IMR-90 (cell line): ENCODE data around the gene CYP26B1.

Source experiments
- CHD1 ChIP-seq: IDR thresholded peaks from 2 replicates; pipeline ENCODE4 v1.6.1; 2012; ENCODE audit warnings: low read depth, low read length, improper control_type of control experiment
- CTCF ChIP-seq: conservative IDR thresholded peaks from 2 replicates; pipeline ENCODE4 v1.5.1; 2012; ENCODE audit warnings: mild to moderate bottlenecking, low read depth, low read length, improper control_type of control experiment
- ELK1 ChIP-seq: fragments of 150-350 bp; IDR thresholded peaks from 2 replicates; pipeline ENCODE4 v1.6.1; 2016; ENCODE audit warnings: low read depth, mild to moderate bottlenecking, low read length, moderate library complexity, borderline replicate concordance
- MAFK ChIP-seq: IDR thresholded peaks from 2 replicates; pipeline ENCODE4 v1.6.1; 2012; ENCODE audit warnings: low read depth, low read length, improper control_type of control experiment
- MXI1 ChIP-seq: IDR thresholded peaks from 2 replicates; pipeline ENCODE4 v1.6.1; 2012; ENCODE audit warnings: low read depth, mild to moderate bottlenecking, low read length, moderate library complexity, borderline replicate concordance
- POLR2A ChIP-seq: IDR thresholded peaks from 2 replicates; pipeline ENCODE4 v1.6.1; 2012; ENCODE audit warnings: mild to moderate bottlenecking, low read depth, low read length
- USF2 ChIP-seq: fragments of 150-350 bp; IDR thresholded peaks from 2 replicates; pipeline ENCODE4 v1.6.1; 2017; ENCODE audit warnings: mild to moderate bottlenecking, antibody characterized with exemption, low read length, low read depth

GRCh38 chr2:72155151-72155550 is 7.5 kb upstream of the CYP26B1 start:
- TF ChIP-seq CTCF, result no peak
- no peak for TF ChIP-seq POLR2A
- TF ChIP-seq ELK1, result no peak
- no peak for TF ChIP-seq USF2
- no peak for TF ChIP-seq MAFK
- TF ChIP-seq MXI1, result no peak
- TF ChIP-seq CHD1, result no peak
